ENCODE results near the gene NIM1K. TPM values are rescaled to one million over a fixed set of nuclear protein-coding genes. Genes with fewer than 3 reads are reported as not detected.

The NIM1K gene
- total RNA-seq, 4 donors from 2014 or later = not detected

DNA sequence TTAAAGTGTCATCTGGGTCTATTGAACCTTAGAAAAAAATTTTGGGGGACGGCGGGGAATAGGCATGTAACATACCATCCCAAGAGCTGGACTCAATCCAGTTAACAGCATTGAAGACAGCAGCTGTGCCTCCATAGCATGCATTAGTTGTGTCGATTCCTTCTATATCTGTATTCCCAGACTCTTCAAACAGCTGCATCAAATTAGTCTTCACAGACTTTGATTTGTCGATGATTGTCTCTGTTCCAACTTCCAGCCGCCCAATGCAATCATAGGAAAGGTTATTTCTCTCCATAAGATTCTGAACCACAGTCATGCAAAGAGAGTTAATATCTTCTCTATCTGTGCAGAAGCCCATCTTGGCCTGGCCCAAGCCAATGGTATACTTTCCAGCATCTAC lies 106.4 kb downstream of the NIM1K start:
- TF ChIP-seq, protein P1, sequence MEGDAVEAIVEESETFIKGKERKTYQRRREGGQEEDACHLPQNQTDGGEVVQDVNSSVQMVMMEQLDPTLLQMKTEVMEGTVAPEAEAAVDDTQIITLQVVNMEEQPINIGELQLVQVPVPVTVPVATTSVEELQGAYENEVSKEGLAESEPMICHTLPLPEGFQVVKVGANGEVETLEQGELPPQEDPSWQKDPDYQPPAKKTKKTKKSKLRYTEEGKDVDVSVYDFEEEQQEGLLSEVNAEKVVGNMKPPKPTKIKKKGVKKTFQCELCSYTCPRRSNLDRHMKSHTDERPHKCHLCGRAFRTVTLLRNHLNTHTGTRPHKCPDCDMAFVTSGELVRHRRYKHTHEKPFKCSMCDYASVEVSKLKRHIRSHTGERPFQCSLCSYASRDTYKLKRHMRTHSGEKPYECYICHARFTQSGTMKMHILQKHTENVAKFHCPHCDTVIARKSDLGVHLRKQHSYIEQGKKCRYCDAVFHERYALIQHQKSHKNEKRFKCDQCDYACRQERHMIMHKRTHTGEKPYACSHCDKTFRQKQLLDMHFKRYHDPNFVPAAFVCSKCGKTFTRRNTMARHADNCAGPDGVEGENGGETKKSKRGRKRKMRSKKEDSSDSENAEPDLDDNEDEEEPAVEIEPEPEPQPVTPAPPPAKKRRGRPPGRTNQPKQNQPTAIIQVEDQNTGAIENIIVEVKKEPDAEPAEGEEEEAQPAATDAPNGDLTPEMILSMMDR (IDR thresholded peaks at IDR 0.05) = no peak
- TF ChIP-seq POLR2A (IDR thresholded peaks at IDR 0.05) = no peak
- peaks cover 0 to 57% (median 8%) of the 10 kb centered on the region in 3 donors for H3K36me3 ChIP-seq

DNA sequence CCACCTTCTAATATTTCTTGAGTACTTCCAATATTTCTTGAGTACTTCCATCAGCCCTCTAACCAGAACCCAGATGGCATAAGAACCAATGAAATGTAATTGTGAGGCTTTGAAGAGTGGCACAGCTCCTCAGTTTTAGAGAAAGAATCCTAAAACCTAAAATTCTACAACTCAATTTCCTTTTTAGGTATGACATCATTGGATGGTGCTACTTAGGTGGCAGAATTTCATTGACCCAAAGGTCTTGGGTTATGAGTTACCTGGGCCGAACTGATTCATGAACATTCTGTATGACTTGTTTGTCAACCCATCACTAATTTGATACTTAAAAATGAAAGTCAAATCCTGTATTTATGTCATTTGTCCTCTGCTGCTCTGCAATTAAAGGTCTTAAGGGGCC lies 108.1 kb downstream of the NIM1K start:
- H3K36me3 ChIP-seq = peaks cover 0 to 41% (median under 1%) of the 10 kb centered on the region in 3 donors
- H3K9me3 ChIP-seq = no peaks in the 10 kb centered on the region
- DNase-seq = no peak
- H3K27ac ChIP-seq = no peak overlapping the region
- no peaks in the 10 kb centered on the region for H3K4me1 ChIP-seq
- H3K4me3 ChIP-seq = no peak overlapping the region
- no peaks in the 10 kb centered on the region for H3K27me3 ChIP-seq
- TF ChIP-seq, protein P1 (IDR thresholded peaks at IDR 0.05) = no peak
- no peak for TF ChIP-seq POLR2A (IDR thresholded peaks at IDR 0.05)

More for the DNA sequence above, 106.4 kb downstream of the NIM1K start:
- no peaks in the 10 kb centered on the region for H3K4me1 ChIP-seq
- H3K27me3 ChIP-seq = no peaks in the 10 kb centered on the region
- no peak overlapping the region for H3K4me3 ChIP-seq
- no peaks in the 10 kb centered on the region for H3K9me3 ChIP-seq
- no peak for DNase-seq
- no peak overlapping the region for H3K27ac ChIP-seq

DNA sequence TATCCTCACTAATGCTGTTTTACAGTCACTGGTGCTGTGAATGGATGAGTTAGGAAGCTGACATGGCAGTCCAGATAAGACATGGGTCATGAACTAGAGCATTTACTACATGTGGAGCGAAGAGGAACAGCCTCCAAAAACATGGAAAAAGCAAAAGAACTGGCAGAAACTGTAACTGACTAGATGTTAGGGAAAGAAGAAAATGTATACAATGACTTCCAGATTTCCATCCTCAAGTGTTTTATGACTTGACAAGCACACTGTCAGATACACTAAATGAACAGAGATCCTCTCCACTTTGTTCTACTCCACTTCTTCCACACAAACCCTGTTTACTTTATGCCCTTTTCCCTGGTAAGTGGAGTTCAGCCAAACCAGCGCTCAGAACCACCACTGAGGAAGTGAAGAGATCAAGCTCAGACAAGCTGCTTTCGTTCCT lies 109.6 kb downstream of the NIM1K start:
- H3K4me3 ChIP-seq = no peak overlapping the region
- H3K27me3 ChIP-seq = no peaks in the 10 kb centered on the region
- no peak overlapping the region for H3K27ac ChIP-seq
- no peaks in the 10 kb centered on the region for H3K9me3 ChIP-seq
- TF ChIP-seq, protein P1 (IDR thresholded peaks at IDR 0.05) = no peak
- TF ChIP-seq POLR2A (IDR thresholded peaks at IDR 0.05) = no peak
- peaks cover 0 to 25% (median 0%) of the 10 kb centered on the region in 3 donors for H3K36me3 ChIP-seq
- no peaks in the 10 kb centered on the region for H3K4me1 ChIP-seq
- no peak for DNase-seq

DNA sequence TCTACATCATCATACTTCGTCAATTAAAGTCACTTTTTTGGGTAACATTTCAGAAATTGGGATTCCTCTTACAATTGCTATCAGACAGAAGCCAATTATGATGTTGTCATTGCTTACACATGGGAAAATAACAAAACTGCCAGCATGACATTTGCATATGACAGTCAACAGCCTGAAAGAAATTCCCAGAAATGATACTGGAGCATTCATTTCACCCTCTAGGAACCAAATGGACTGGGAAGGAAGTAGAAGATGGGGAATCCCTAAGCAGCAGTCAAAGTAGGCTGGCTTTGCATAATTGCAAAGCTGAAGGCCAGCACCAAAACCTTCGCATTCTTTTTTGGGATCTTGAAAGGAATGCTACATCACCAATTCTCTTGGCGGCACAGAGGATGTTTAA lies 110.5 kb downstream of the NIM1K start:
- Histone ChIP-seq H3K27ac (no peak overlapping the region), H3K27me3 (no peaks in the 10 kb centered on the region), H3K4me1 (no peaks in the 10 kb centered on the region), H3K36me3 (peaks cover 0 to 17% (median 0%) of the 10 kb centered on the region in 3 donors), H3K9me3 (no peaks in the 10 kb centered on the region), H3K4me3 (no peak overlapping the region)
- TF ChIP-seq, protein P1 (IDR thresholded peaks at IDR 0.05) = no peak
- no peak for TF ChIP-seq POLR2A (IDR thresholded peaks at IDR 0.05)
- DNase-seq = no peak

DNA sequence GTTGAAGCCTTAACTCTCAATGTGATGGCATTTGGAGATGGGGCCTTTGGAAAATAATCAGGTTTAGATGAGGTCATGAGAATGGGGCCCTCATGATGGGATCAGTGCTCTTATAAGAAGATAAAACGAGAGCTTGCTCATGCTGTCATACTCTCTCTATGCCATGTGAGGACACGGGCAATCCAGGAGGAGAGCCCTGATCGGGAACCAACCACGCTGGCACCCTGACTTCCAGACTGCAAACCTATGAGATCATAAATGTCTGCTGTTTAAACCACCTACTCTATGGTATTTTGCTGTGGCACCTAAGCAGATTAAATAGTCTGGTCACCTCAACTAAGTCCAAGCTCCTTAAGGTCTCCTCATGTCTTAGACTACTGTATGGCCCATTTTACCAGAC lies 111.2 kb downstream of the NIM1K start:
- no peak overlapping the region for H3K27ac ChIP-seq
- TF ChIP-seq, protein P1 (IDR thresholded peaks at IDR 0.05) = no peak
- no peak for TF ChIP-seq POLR2A (IDR thresholded peaks at IDR 0.05)
- peaks cover 0 to 9% (median 0%) of the 10 kb centered on the region in 3 donors for H3K36me3 ChIP-seq
- DNase-seq = no peak
- H3K27me3 ChIP-seq = no peaks in the 10 kb centered on the region
- no peaks in the 10 kb centered on the region for H3K9me3 ChIP-seq
- H3K4me1 ChIP-seq = no peaks in the 10 kb centered on the region
- H3K4me3 ChIP-seq = no peak overlapping the region

DNA sequence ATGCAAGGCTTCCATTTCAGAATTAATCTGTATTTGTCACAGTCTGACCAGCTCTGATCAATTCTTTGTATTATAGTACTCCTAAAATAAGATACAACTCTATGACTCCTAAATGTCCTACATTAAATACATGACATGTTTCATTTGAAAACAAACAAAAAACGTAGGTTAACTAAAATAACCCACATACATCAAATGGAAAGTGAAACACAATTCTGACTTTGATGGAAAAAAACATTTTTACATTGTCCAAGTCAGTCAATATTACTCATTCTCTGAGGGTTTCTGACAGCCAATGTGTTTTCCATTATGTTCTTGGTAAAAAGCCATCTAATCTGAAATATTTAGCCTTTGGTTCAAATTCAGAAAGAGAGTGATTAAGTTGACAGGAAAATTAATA lies 112.5 kb downstream of the NIM1K start:
- DNase-seq = no peak
- TF ChIP-seq POLR2A (IDR thresholded peaks at IDR 0.05) = no peak
- TF ChIP-seq, protein P1 (IDR thresholded peaks at IDR 0.05) = no peak
- no peaks in the 10 kb centered on the region for H3K9me3 ChIP-seq

More for the DNA sequence above, 112.5 kb downstream of the NIM1K start:
- no peak overlapping the region for H3K4me3 ChIP-seq
- no peak overlapping the region for H3K27ac ChIP-seq
- H3K4me1 ChIP-seq = no peaks in the 10 kb centered on the region
- H3K27me3 ChIP-seq = no peaks in the 10 kb centered on the region
- H3K36me3 ChIP-seq = no peaks in the 10 kb centered on the region

Measured in Peyer's patch (tissue), 4 donors.